ENCODE measurements around the gene KNOP1. TPM values are rescaled to one million over a fixed set of nuclear protein-coding genes. Genes with fewer than 3 reads are reported as not detected.
"Not testable (repeated sequence)": the region's sequence is repeated elsewhere in the genome, so short reads cannot be mapped to it uniquely, and the experiment has no call there.

Gene KNOP1
- total RNA-seq, 1 donor from 2014 or later: 11.5 TPM

DNA sequence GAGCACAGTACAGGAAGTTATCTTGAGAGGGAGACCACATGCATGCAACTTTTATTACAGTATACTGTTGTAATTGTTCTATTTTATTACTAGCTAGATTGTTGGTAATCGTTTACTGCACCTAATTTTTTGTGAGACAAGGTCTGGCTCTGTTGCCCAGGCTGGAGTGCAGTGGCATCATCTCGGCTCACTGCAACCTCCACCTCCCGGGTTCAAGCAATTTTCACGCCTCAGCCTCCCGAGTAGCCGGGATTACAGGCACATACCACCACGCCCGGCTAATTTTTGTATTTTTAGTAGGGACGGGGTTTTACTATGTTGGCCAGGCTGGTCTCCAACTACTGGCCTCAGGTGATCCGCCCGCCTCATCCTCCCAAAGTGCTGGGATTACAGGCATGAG is 1.3 kb downstream of the KNOP1 start:
- H3K4me1 ChIP-seq (ENCODE audit: control insufficient read depth in 3 of 3, insufficient read depth in 3 of 3, low read length in 3 of 3): peaks cover 21 to 30% (median 24%) of the 10 kb centered on the region in 3 donors
- not testable (repeated sequence) for H3K27me3 ChIP-seq (ENCODE audit: control insufficient read depth in 3 of 3, insufficient read depth in 3 of 3, low read length in 3 of 3); H3K9me3 ChIP-seq (ENCODE audit: control insufficient read depth in 3 of 3, low read length in 3 of 3); H3K27ac ChIP-seq (ENCODE audit: low read depth, low read length)
- H3K36me3 ChIP-seq (ENCODE audit: control insufficient read depth in 3 of 3, insufficient read depth in 3 of 3, low read length in 3 of 3): peaks cover 13 to 26% (median 21%) of the 10 kb centered on the region in 3 donors
- peak overlapping the region; percentile 91 to 100 (median 98) for H3K4me3 ChIP-seq (ENCODE audit: low read length in 3 of 3)
- H3K9ac ChIP-seq (ENCODE audit: low read depth in 1 of 3, low read length in 3 of 3): peak overlapping the region in 1 of 3 donors; percentile 94

- Histone ChIP-seq H3K9ac (ENCODE audit: low read depth in 1 of 3, low read length in 3 of 3) (peak overlapping the region in 1 of 3 donors; percentile 14), H3K4me1 (ENCODE audit: control insufficient read depth in 3 of 3, insufficient read depth in 3 of 3, low read length in 3 of 3) (peaks cover 22 to 30% (median 27%) of the 10 kb centered on the region in 3 donors), H3K27me3 (ENCODE audit: control insufficient read depth in 3 of 3, insufficient read depth in 3 of 3, low read length in 3 of 3) (no peaks in the 10 kb centered on the region), H3K36me3 (ENCODE audit: control insufficient read depth in 3 of 3, insufficient read depth in 3 of 3, low read length in 3 of 3) (peaks cover 14 to 28% (median 27%) of the 10 kb centered on the region in 3 donors), H3K27ac (ENCODE audit: low read depth, low read length) (no peak overlapping the region), H3K4me3 (ENCODE audit: low read length in 3 of 3) (peak overlapping the region in 1 of 3 donors; percentile 49), H3K9me3 (ENCODE audit: control insufficient read depth in 3 of 3, low read length in 3 of 3) (no peaks in the 10 kb centered on the region)
These were observed 1.8 kb downstream of the KNOP1 start for GRCh38 chr16:19716183-19716582.

DNA sequence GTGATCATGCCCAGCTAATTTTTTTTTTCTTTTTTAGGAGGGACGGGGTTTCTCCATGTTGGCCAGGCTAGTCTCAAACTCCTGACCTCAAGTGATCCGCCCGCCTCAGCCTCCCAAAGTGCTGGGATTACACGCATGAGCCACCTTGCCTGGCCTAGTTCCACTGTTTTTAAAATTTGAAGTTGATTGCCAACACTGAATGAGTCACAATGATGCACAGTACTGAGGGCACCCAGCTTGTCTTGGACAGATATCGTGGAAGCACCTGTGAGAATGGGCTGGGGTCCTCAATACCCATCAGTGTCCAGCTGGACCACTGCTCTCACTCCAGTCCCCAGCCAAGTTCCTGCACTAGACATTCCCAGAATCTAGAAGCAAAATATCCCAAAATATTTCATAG is 2.5 kb downstream of the KNOP1 start:
- Histone ChIP-seq H3K4me3 (ENCODE audit: low read length in 3 of 3) (no peak overlapping the region), H3K9me3 (ENCODE audit: control insufficient read depth in 3 of 3, low read length in 3 of 3) (no peaks in the 10 kb centered on the region), H3K9ac (ENCODE audit: low read depth in 1 of 3, low read length in 3 of 3) (no peak overlapping the region), H3K27me3 (ENCODE audit: control insufficient read depth in 3 of 3, insufficient read depth in 3 of 3, low read length in 3 of 3) (no peaks in the 10 kb centered on the region), H3K27ac (ENCODE audit: low read depth, low read length) (no peak overlapping the region), H3K36me3 (ENCODE audit: control insufficient read depth in 3 of 3, insufficient read depth in 3 of 3, low read length in 3 of 3) (peaks cover 14 to 29% (median 28%) of the 10 kb centered on the region in 3 donors), H3K4me1 (ENCODE audit: control insufficient read depth in 3 of 3, insufficient read depth in 3 of 3, low read length in 3 of 3) (peaks cover 26 to 34% (median 30%) of the 10 kb centered on the region in 3 donors)

DNA sequence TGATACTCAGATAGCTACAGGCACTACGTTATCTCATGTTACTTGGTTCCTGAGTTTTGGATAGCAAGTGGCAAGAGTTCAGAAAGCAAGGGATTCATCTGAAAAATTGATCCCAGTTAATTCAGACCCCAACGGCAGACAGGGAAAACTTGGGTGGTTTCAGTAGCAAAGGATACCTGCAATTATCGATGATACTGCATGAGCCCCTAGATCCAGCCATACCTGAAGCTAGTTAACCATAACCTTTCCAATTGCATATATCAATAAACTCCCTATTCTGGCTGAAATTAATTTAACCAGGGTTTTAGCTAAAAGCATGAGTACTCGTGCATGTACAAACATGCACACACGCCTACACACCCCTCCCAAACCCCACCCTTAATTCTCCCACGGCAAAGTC is 4.3 kb downstream of the KNOP1 start:
- H3K36me3 ChIP-seq (ENCODE audit: control insufficient read depth in 3 of 3, insufficient read depth in 3 of 3, low read length in 3 of 3): peaks cover 26 to 48% (median 44%) of the 10 kb centered on the region in 3 donors
- H3K9ac ChIP-seq (ENCODE audit: low read depth in 1 of 3, low read length in 3 of 3): no peak overlapping the region
- H3K4me1 ChIP-seq (ENCODE audit: control insufficient read depth in 3 of 3, insufficient read depth in 3 of 3, low read length in 3 of 3): peaks cover 21 to 41% (median 38%) of the 10 kb centered on the region in 3 donors

DNA sequence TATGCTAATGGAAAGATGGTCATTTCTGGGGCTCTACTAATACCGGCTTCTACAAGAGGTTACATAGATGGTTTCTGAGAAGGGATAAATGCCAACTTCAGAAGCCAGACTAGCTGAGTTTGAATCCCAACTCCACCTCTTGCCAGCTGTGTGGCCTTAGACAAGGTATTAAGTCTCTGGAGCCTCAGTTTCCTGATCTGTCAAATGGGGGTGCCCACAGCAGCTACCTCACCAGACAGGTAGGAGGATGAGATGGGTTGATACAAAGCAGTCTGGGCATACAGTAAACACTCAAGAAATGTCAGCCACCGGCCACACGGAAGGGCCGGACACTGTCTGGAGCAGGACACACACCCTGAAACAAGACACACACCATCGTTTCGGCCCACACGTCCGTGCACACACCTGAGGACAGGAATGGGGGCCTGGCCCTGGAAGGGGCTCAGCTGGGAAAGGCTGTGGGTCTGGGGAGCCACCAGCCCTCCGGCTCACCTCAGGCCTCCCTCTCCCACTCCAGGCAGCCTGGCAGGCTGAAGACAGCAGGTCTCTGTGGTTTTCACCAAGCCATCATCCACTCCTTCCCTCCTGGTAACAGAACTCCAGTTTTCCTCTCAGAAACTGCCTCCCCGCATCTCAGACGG is 5.5 kb downstream of the KNOP1 start:
- H3K36me3 ChIP-seq (ENCODE audit: control insufficient read depth in 3 of 3, insufficient read depth in 3 of 3, low read length in 3 of 3): peaks cover 27 to 53% (median 50%) of the 10 kb centered on the region in 3 donors
- peaks cover 27 to 40% (median 38%) of the 10 kb centered on the region in 3 donors for H3K4me1 ChIP-seq (ENCODE audit: control insufficient read depth in 3 of 3, insufficient read depth in 3 of 3, low read length in 3 of 3)
- no peak overlapping the region for H3K9ac ChIP-seq (ENCODE audit: low read depth in 1 of 3, low read length in 3 of 3)

More for the DNA sequence above, 4.3 kb downstream of the KNOP1 start:
- Histone ChIP-seq H3K27ac (ENCODE audit: low read depth, low read length) (no peak overlapping the region), H3K4me3 (ENCODE audit: low read length in 3 of 3) (no peak overlapping the region), H3K9me3 (ENCODE audit: control insufficient read depth in 3 of 3, low read length in 3 of 3) (no peaks in the 10 kb centered on the region), H3K27me3 (ENCODE audit: control insufficient read depth in 3 of 3, insufficient read depth in 3 of 3, low read length in 3 of 3) (no peaks in the 10 kb centered on the region)

GRCh38 chr16:19711643-19712042 is 6.4 kb downstream of the KNOP1 start:
- H3K9ac ChIP-seq (ENCODE audit: low read depth in 1 of 3, low read length in 3 of 3): peak overlapping the region in 1 of 3 donors; percentile 50
- H3K4me1 ChIP-seq (ENCODE audit: control insufficient read depth in 3 of 3, insufficient read depth in 3 of 3, low read length in 3 of 3): peaks cover 18 to 32% (median 29%) of the 10 kb centered on the region in 3 donors
- H3K9me3 ChIP-seq (ENCODE audit: control insufficient read depth in 3 of 3, low read length in 3 of 3): no peaks in the 10 kb centered on the region
- H3K4me3 ChIP-seq (ENCODE audit: low read length in 3 of 3): no peak overlapping the region
- no peak overlapping the region for H3K27ac ChIP-seq (ENCODE audit: low read depth, low read length)
- peaks cover 27 to 53% (median 50%) of the 10 kb centered on the region in 3 donors for H3K36me3 ChIP-seq (ENCODE audit: control insufficient read depth in 3 of 3, insufficient read depth in 3 of 3, low read length in 3 of 3)
- no peaks in the 10 kb centered on the region for H3K27me3 ChIP-seq (ENCODE audit: control insufficient read depth in 3 of 3, insufficient read depth in 3 of 3, low read length in 3 of 3)

More for the DNA sequence above, 5.5 kb downstream of the KNOP1 start:
- H3K9me3 ChIP-seq (ENCODE audit: control insufficient read depth in 3 of 3, low read length in 3 of 3): no peaks in the 10 kb centered on the region
- H3K4me3 ChIP-seq (ENCODE audit: low read length in 3 of 3): no peak overlapping the region
- no peaks in the 10 kb centered on the region for H3K27me3 ChIP-seq (ENCODE audit: control insufficient read depth in 3 of 3, insufficient read depth in 3 of 3, low read length in 3 of 3)
- H3K27ac ChIP-seq (ENCODE audit: low read depth, low read length): no peak overlapping the region

DNA sequence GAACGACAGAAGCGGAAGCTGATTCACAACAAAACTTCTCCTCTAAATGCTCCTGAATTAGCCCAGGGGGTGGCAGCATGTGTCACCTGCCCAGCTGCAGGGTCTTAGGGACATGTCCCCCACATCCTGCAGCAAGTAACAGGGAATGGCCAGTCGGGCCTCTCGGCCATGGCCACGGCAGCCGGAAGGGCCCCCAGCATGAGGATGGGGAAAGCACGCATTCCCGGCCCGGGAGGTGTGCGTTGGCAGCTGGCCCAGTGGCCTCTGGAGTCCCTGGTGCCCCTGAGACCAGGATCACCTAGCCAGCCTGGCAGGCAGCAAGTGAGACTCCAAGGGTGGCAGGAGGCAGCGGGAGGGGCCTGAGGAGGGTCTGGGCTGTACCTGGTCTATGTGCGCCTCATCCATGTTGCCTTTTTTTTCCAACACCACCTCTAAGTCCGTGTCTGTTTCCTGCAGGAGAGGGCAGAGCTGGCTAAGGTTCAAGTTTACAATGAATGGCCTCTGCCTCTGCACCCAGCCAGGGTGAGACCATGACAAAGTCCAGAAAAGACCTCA is 7.0 kb downstream of the KNOP1 start:
- Histone ChIP-seq H3K9me3 (ENCODE audit: control insufficient read depth in 3 of 3, low read length in 3 of 3) (no peaks in the 10 kb centered on the region), H3K36me3 (ENCODE audit: control insufficient read depth in 3 of 3, insufficient read depth in 3 of 3, low read length in 3 of 3) (peaks cover 29 to 53% (median 51%) of the 10 kb centered on the region in 3 donors), H3K4me3 (ENCODE audit: low read length in 3 of 3) (no peak overlapping the region), H3K4me1 (ENCODE audit: control insufficient read depth in 3 of 3, insufficient read depth in 3 of 3, low read length in 3 of 3) (peaks cover 12 to 26% (median 24%) of the 10 kb centered on the region in 3 donors), H3K9ac (ENCODE audit: low read depth in 1 of 3, low read length in 3 of 3) (peak overlapping the region in 1 of 3 donors; percentile 50), H3K27me3 (ENCODE audit: control insufficient read depth in 3 of 3, insufficient read depth in 3 of 3, low read length in 3 of 3) (no peaks in the 10 kb centered on the region), H3K27ac (ENCODE audit: low read depth, low read length) (no peak overlapping the region)

GRCh38 chr16:19710191-19710908 is 7.7 kb downstream of the KNOP1 start:
- H3K9me3 ChIP-seq (ENCODE audit: control insufficient read depth in 3 of 3, low read length in 3 of 3): no peaks in the 10 kb centered on the region
- peak overlapping the region; percentile 38 for H3K27ac ChIP-seq (ENCODE audit: low read depth, low read length)
- H3K9ac ChIP-seq (ENCODE audit: low read depth in 1 of 3, low read length in 3 of 3): peak overlapping the region in 1 of 3 donors; percentile 8
- no peaks in the 10 kb centered on the region for H3K27me3 ChIP-seq (ENCODE audit: control insufficient read depth in 3 of 3, insufficient read depth in 3 of 3, low read length in 3 of 3)
- peaks cover 30 to 60% (median 56%) of the 10 kb centered on the region in 3 donors for H3K36me3 ChIP-seq (ENCODE audit: control insufficient read depth in 3 of 3, insufficient read depth in 3 of 3, low read length in 3 of 3)
- H3K4me1 ChIP-seq (ENCODE audit: control insufficient read depth in 3 of 3, insufficient read depth in 3 of 3, low read length in 3 of 3): peaks cover 14 to 25% (median 22%) of the 10 kb centered on the region in 3 donors
- no peak overlapping the region for H3K4me3 ChIP-seq (ENCODE audit: low read length in 3 of 3)

DNA sequence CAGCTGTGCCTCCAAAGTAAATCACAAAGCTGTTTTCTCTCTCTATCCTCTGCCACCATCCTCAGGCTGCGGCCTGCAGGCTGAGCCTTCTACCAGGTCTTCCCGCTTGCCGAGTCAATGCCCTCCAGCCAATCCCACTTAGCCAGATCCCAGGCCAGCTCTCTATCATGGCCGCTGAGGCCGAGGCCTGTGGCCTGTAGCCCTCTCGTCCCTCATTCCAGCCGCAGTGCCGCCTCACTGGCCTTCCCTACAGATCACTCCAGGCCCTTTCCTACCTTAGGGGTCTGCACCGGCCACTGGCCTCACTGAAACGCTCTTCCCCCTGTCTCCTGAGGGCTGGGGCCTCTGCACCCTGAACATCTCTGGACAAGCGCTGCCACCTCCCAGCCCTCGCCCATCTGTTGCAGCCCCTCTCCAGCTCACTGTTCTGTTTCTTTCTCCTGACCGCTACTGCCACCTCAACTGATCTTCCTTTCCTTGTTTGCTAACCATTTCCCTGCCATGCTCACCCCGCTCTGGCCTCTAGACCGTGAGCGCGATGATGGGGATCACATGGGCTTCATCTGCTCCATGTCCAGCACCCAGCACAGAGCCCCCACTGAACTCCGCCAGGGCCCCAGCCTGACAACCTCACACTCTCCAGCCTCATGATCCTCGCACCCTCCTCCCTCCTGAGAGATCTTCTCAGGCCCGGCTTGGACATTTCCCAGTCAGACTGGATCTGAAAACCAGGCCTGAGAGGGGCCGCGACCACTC is 8.5 kb downstream of the KNOP1 start:
- no peaks in the 10 kb centered on the region for H3K9me3 ChIP-seq (ENCODE audit: control insufficient read depth in 3 of 3, low read length in 3 of 3)
- peak overlapping the region in 1 of 3 donors; percentile 33 for H3K9ac ChIP-seq (ENCODE audit: low read depth in 1 of 3, low read length in 3 of 3)
- H3K27ac ChIP-seq (ENCODE audit: low read depth, low read length): peak overlapping the region; percentile 51
- peaks cover 16 to 32% (median 28%) of the 10 kb centered on the region in 3 donors for H3K4me1 ChIP-seq (ENCODE audit: control insufficient read depth in 3 of 3, insufficient read depth in 3 of 3, low read length in 3 of 3)
- peaks cover 37 to 65% (median 60%) of the 10 kb centered on the region in 3 donors for H3K36me3 ChIP-seq (ENCODE audit: control insufficient read depth in 3 of 3, insufficient read depth in 3 of 3, low read length in 3 of 3)
- no peaks in the 10 kb centered on the region for H3K27me3 ChIP-seq (ENCODE audit: control insufficient read depth in 3 of 3, insufficient read depth in 3 of 3, low read length in 3 of 3)
- H3K4me3 ChIP-seq (ENCODE audit: low read length in 3 of 3): no peak overlapping the region

Measured in skeletal muscle tissue (tissue), 4 donors.